Gastroesophageal sphincter (tissue), 3 donors: Measurements from ENCODE around the gene ATP2A3.

ENCODE experiments used
- EP300 ChIP-seq: sonication (generic); formaldehyde crosslinking; IDR thresholded peaks from one replicate; pipeline ENCODE4 v1.6.1; 2017; ENCODE audit warnings: antibody characterized with exemption, mild to moderate bottlenecking
- POLR2A ChIP-seq, 2 donors: fragments of 450-650 bp; IDR thresholded peaks; one replicate each; pipeline ENCODE4 v1.6.1; 2017; ENCODE audit warnings: antibody characterized with exemption in 2 of 2, mild to moderate bottlenecking in 2 of 2, moderate library complexity in 1 of 2
- POLR2AphosphoS5 ChIP-seq: sonication (generic); formaldehyde crosslinking; IDR thresholded peaks from one replicate; pipeline ENCODE4 v1.6.1; 2017; ENCODE audit warnings: antibody characterized with exemption
- TF ChIP-seq, protein P1 (sequence below), 4 experiments: fragments of 200-600 bp in 2 of 4; fragments of 450-650 bp in 2 of 4; sonication (generic) in 1 of 4; IDR thresholded peaks; one replicate each; pipeline ENCODE4 v1.5.1; 2017 to 2019; ENCODE audit warnings: antibody characterized with exemption in 4 of 4, mild to moderate bottlenecking in 2 of 4, moderate library complexity in 2 of 4

DNA sequence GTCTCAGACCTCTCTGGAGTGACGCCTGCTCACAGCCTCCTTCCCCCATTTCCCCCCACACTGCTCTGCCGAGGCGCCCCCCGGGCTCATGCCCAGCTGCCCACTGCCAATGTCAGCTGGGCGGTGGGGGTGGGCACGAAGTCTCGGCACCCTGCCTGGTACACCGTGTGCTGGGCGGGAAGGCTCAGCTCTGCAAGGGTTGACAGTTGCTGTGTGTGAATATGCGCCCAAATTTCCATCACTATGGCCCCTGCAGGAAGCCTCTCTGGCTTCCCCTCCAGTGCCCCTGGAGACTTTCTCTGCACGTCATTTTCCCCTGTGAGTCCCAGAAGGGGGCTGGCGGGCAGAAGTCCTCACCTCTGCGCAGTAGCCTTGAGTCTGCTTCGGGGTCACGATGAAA is 59.7 kb downstream of the ATP2A3 start:
- TF ChIP-seq POLR2AphosphoS5: no peak
- TF ChIP-seq, protein P1, sequence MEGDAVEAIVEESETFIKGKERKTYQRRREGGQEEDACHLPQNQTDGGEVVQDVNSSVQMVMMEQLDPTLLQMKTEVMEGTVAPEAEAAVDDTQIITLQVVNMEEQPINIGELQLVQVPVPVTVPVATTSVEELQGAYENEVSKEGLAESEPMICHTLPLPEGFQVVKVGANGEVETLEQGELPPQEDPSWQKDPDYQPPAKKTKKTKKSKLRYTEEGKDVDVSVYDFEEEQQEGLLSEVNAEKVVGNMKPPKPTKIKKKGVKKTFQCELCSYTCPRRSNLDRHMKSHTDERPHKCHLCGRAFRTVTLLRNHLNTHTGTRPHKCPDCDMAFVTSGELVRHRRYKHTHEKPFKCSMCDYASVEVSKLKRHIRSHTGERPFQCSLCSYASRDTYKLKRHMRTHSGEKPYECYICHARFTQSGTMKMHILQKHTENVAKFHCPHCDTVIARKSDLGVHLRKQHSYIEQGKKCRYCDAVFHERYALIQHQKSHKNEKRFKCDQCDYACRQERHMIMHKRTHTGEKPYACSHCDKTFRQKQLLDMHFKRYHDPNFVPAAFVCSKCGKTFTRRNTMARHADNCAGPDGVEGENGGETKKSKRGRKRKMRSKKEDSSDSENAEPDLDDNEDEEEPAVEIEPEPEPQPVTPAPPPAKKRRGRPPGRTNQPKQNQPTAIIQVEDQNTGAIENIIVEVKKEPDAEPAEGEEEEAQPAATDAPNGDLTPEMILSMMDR (IDR thresholded peaks at IDR 0.05): no peak
- TF ChIP-seq POLR2A (IDR thresholded peaks at IDR 0.05): no peak
- TF ChIP-seq EP300: no peak
